ENCODE measurements around the gene FCHSD1. TPM values are rescaled to one million over a fixed set of nuclear protein-coding genes. Genes with fewer than 3 reads are reported as not detected.

FCHSD1 gene
- total and polyA plus RNA-seq, 10 of the 15 experiments (the other 5 are each of a cell fraction or from before 2014, with no cell fraction given): 0.97 to 22.8 (median 10.7) TPM

- TF ChIP-seq BHLHE40 (IDR thresholded peaks at IDR 0.05; ENCODE audit: borderline replicate concordance in 1 of 2, low read depth in 2 of 2, low read length in 1 of 2) (peak; percentile 93 to 95), HDAC6 (IDR thresholded peaks at IDR 0.05; ENCODE audit: unreplicated experiment) (no peak), STAT3 (IDR thresholded peaks at IDR 0.05; ENCODE audit: low read depth, low read length) (no peak), ZSCAN29 (IDR thresholded peaks at IDR 0.05) (peak; percentile 75; the same call in 1 of the 2 replicates), NFYA (IDR thresholded peaks at IDR 0.05; ENCODE audit: borderline replicate concordance, low read depth, low read length) (no peak), EP300 (IDR thresholded peaks at IDR 0.05; ENCODE audit: borderline replicate concordance in 1 of 2, control insufficient read depth in 1 of 2, low read depth in 2 of 2, low read length in 2 of 2) (peak in 1 of 2 experiments; percentile 55; a peak in 2 of 4 replicates), MYB (IDR thresholded peaks at IDR 0.05; ENCODE audit: borderline replicate concordance, low read depth, low read length) (no peak), SMC3 (IDR thresholded peaks at IDR 0.05; ENCODE audit: borderline replicate concordance, low read length) (peak; percentile 100), RAD51 (IDR thresholded peaks at IDR 0.05) (peak; percentile 81), BRCA1 (IDR thresholded peaks at IDR 0.05; ENCODE audit: low read depth, low read length) (no peak; the same call in 1 of the 2 replicates), ATF2 (IDR thresholded peaks at IDR 0.05; ENCODE audit: low read length) (no peak), POLR2AphosphoS5 (IDR thresholded peaks at IDR 0.05; ENCODE audit: low read length) (peak; percentile 63; the same call in 1 of the 2 replicates), CHD2 (IDR thresholded peaks at IDR 0.05; ENCODE audit: borderline replicate concordance, low read depth, low read length) (peak; percentile 91), BCL11A (IDR thresholded peaks at IDR 0.05; ENCODE audit: low read depth, low read length) (peak; percentile 56; the same call in 1 of the 2 replicates), BCL3 (IDR thresholded peaks at IDR 0.05; ENCODE audit: borderline replicate concordance, insufficient read depth, low read depth, low read length, poor library complexity, severe bottlenecking) (peak; percentile 90), CHD1 (IDR thresholded peaks at IDR 0.05; ENCODE audit: low read depth, low read length) (peak; percentile 97), NR2F1 (conservative IDR thresholded peaks at IDR 0.05) (peak; percentile 85), REST (IDR thresholded peaks at IDR 0.05; ENCODE audit: low read depth, low read length) (no peak), CHD4 (IDR thresholded peaks at IDR 0.05) (no peak), SIN3A (IDR thresholded peaks at IDR 0.05; ENCODE audit: low read depth, low read length) (peak; percentile 78; the same call in 1 of the 2 replicates), SREBF1 (IDR thresholded peaks at IDR 0.05; ENCODE audit: low read length) (peak; percentile 93), SMAD1 (IDR thresholded peaks at IDR 0.05; ENCODE audit: low read depth, partially characterized antibody) (no peak), SP1 (IDR thresholded peaks at IDR 0.05; ENCODE audit: low read depth, low read length) (peak; percentile 86), NRF1 (conservative IDR thresholded peaks at IDR 0.05; ENCODE audit: low read depth, low read length) (peak; percentile 47)
Observed at GRCh38 chr5:141618804-141619554, 32.2 kb downstream of the FCHSD1 start, which contains the start of gene DIAPH1 (continued).
